VCaP (cell line): ENCODE measurements around the gene ATP13A3.

Experiments
- H3K27ac ChIP-seq: fragments of 450-650 bp; 2 replicates; pipeline ENCODE4 v1.5.1; 2017
- TF ChIP-seq, protein P1 (sequence below): fragments of 450-650 bp; conservative IDR thresholded peaks from 2 replicates; pipeline ENCODE4 v1.5.1; 2017; ENCODE audit warnings: mild to moderate bottlenecking, moderate library complexity

Gene ATP13A3

DNA sequence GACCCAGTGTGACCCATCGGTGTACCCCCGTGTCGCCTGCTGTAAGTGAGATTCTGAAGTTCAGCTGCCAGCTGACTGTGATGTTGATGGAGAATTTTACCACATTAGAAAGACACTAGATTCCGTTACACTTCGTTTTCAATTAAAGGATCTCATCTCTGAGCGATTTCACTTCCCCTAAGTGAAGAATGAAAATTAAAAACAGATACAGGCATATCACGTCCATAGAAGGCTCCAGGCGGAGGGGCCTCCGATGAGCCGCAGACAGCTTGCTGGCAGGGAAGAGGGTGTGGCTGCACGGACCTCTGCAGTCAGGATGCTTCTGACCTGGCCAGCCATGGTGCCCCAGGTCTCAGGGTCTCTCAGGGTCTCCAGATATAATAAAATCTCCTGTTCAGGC lies 129.1 kb downstream of the ATP13A3 start:
- TF ChIP-seq, protein P1, sequence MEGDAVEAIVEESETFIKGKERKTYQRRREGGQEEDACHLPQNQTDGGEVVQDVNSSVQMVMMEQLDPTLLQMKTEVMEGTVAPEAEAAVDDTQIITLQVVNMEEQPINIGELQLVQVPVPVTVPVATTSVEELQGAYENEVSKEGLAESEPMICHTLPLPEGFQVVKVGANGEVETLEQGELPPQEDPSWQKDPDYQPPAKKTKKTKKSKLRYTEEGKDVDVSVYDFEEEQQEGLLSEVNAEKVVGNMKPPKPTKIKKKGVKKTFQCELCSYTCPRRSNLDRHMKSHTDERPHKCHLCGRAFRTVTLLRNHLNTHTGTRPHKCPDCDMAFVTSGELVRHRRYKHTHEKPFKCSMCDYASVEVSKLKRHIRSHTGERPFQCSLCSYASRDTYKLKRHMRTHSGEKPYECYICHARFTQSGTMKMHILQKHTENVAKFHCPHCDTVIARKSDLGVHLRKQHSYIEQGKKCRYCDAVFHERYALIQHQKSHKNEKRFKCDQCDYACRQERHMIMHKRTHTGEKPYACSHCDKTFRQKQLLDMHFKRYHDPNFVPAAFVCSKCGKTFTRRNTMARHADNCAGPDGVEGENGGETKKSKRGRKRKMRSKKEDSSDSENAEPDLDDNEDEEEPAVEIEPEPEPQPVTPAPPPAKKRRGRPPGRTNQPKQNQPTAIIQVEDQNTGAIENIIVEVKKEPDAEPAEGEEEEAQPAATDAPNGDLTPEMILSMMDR = no peak
- no peak overlapping the region for H3K27ac ChIP-seq

DNA sequence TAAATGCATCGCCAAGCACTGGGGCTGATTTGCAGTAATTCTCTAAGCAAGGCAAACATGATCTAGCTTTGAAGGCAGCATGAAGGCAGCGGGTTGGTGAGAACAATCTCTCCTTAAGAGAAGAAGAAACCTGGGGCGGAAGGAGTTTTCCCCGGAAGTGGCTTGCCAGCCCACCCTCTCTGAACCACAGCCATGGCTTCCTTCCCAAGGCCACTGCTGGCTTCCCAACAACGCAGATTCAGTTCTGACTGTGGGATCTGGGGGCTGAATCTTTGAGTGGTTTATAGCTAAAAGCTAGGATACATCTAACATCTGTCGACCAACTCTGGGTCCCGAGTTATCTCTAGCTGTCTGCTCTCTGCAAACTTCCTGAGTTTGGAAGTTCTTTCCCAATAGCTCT lies 131.4 kb downstream of the ATP13A3 start:
- H3K27ac ChIP-seq = no peak overlapping the region

DNA sequence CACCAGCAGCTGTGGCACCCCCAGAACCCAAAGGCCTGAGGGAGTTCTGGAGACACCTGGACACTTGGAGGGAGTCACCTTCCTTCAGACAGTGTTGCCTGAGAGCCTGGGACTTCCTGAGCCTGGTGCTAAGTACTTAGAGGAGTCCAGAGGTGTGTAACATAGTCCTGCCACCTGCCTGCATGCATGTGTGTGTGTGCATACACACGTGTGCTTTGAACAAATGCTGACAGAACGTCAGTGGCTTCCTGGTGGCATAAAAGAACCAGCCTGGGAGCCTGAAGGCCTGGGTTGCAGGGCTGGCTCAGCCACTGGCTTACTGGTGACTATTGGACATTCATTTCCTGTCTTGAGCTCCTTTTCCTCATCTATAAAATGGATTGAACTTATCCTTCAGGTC lies 132.5 kb downstream of the ATP13A3 start:
- TF ChIP-seq, protein P1 = no peak
- peak overlapping the region; percentile 72; the same call in 1 of the 2 replicates for H3K27ac ChIP-seq

More for the DNA sequence above, 131.4 kb downstream of the ATP13A3 start:
- TF ChIP-seq, protein P1 = no peak
